Neuronal stem cell (in vitro differentiated cells): Measurements from ENCODE around the gene EIF4E1B.

Source experiments
- DNase-seq: peaks from one replicate; pipeline ENCODE4 v3.0.0-alpha.2; 2013; ENCODE audit warnings: low spot score
- H2AFZ ChIP-seq: one replicate; pipeline ENCODE4 v1.6.1; 2013; ENCODE audit warnings: mild to moderate bottlenecking, low read length, inconsistent platforms
- H2AK5ac ChIP-seq: 2 replicates; pipeline ENCODE4 v1.6.1; 2013; ENCODE audit warnings: low read depth, mild to moderate bottlenecking, inconsistent platforms, low read length, moderate library complexity, mixed read lengths
- H2BK120ac ChIP-seq: 2 replicates; pipeline ENCODE4 v1.6.1; 2013; ENCODE audit warnings: low read depth, mild to moderate bottlenecking, inconsistent platforms, low read length, moderate library complexity, mixed read lengths
- H2BK12ac ChIP-seq: one replicate; pipeline ENCODE4 v1.6.1; 2013; ENCODE audit warnings: low read length, inconsistent platforms
- H2BK15ac ChIP-seq: 2 replicates; pipeline ENCODE4 v1.6.1; 2013; ENCODE audit warnings: mild to moderate bottlenecking, low read length, inconsistent platforms, mixed read lengths
- H2BK5ac ChIP-seq: one replicate; pipeline ENCODE4 v1.6.1; 2013; ENCODE audit warnings: inconsistent platforms, mild to moderate bottlenecking, low read length, moderate library complexity
- H3K14ac ChIP-seq: one replicate; pipeline ENCODE4 v1.6.1; 2013; ENCODE audit warnings: low read length, inconsistent platforms
- H3K18ac ChIP-seq: 2 replicates; pipeline ENCODE4 v1.6.1; 2013; ENCODE audit warnings: low read length, inconsistent platforms
- H3K23ac ChIP-seq: 2 replicates; pipeline ENCODE4 v1.6.1; 2013; ENCODE audit warnings: low read depth, mild to moderate bottlenecking, mixed read lengths, low read length, inconsistent platforms; ENCODE audit not compliant: poor library complexity
- H3K27ac ChIP-seq: replicated peaks from 3 replicates; pipeline ENCODE4 v1.5.1; 2013; ENCODE audit warnings: low read length, inconsistent platforms
- H3K27me3 ChIP-seq, 3 experiments: 2 replicates each; pipeline ENCODE4 v1.6.1; 2013; ENCODE audit warnings: low read length in 3 of 3, mild to moderate bottlenecking in 2 of 3, inconsistent platforms in 1 of 3, low read depth in 1 of 3, mixed read lengths in 1 of 3, moderate library complexity in 1 of 3; ENCODE audit not compliant: control insufficient read depth in 3 of 3, insufficient read depth in 3 of 3
- H3K36me3 ChIP-seq, 2 donors: replicated peaks in 1 of 2; 2 replicates each; pipeline ENCODE4 v1.6.1; 2013; ENCODE audit warnings: low read length in 2 of 2; ENCODE audit not compliant: control insufficient read depth in 2 of 2, insufficient read depth in 2 of 2
- H3K4ac ChIP-seq: 2 replicates; pipeline ENCODE4 v1.6.1; 2013; ENCODE audit warnings: inconsistent platforms, mild to moderate bottlenecking, low read length, moderate library complexity
- H3K4me1 ChIP-seq, 2 donors: 1 replicate in 1 of 2; 2 replicates in 1 of 2; pipeline ENCODE4 v1.6.1; 2013; ENCODE audit warnings: low read length in 2 of 2, low read depth in 1 of 2; ENCODE audit not compliant: control insufficient read depth in 2 of 2, insufficient read depth in 1 of 2
- H3K4me2 ChIP-seq: one replicate; pipeline ENCODE4 v1.6.1; 2013; ENCODE audit warnings: mild to moderate bottlenecking, low read length, inconsistent platforms; ENCODE audit not compliant: insufficient read depth, poor library complexity, severe bottlenecking
- H3K4me3 ChIP-seq, 2 donors: 2 replicates each; pipeline ENCODE4 v1.5.1; 2013; ENCODE audit warnings: low read length in 2 of 2, mild to moderate bottlenecking in 2 of 2, inconsistent platforms in 1 of 2, moderate library complexity in 1 of 2
- H3K79me1 ChIP-seq: one replicate; pipeline ENCODE4 v1.6.1; 2013; ENCODE audit warnings: low read depth, mild to moderate bottlenecking, inconsistent platforms, low read length, moderate library complexity
- H3K9ac ChIP-seq: one replicate; pipeline ENCODE4 v1.6.1; 2013; ENCODE audit warnings: mild to moderate bottlenecking, low read depth, low read length, inconsistent platforms; ENCODE audit not compliant: poor library complexity
- H3K9me3 ChIP-seq, 2 donors: replicated peaks in 1 of 2; 2 replicates each; pipeline versions ENCODE3 to v1.6.1; 2013; ENCODE audit warnings: low read length in 2 of 2, mild to moderate bottlenecking in 2 of 2, inconsistent platforms in 1 of 2, low read depth in 1 of 2, mixed read lengths in 1 of 2, moderate library complexity in 1 of 2; ENCODE audit not compliant: control insufficient read depth in 2 of 2, insufficient read depth in 1 of 2
- H4K8ac ChIP-seq: one replicate; pipeline ENCODE4 v1.6.1; 2013; ENCODE audit warnings: low read depth, mild to moderate bottlenecking, inconsistent platforms, low read length, moderate library complexity
- H4K91ac ChIP-seq: one replicate; pipeline ENCODE4 v1.6.1; 2013; ENCODE audit warnings: low read length, low read depth, mild to moderate bottlenecking, inconsistent platforms; ENCODE audit not compliant: poor library complexity
- WGBS, 2 donors: extraction: QIAGEN DNeasy Blood & Tissue Kit; methylation state at CpG; one replicate each; pipeline ENCODE4 v1.1.7; 2013; ENCODE audit warnings: missing lambda C conversion rate in 2 of 2, mixed read lengths in 1 of 2; ENCODE audit not compliant: insufficient read length in 2 of 2, insufficient replicate concordance in 1 of 2; ENCODE audit errors: extremely low coverage in 2 of 2; 5-methylcytosine and 5-hydroxymethylcytosine counted together

The EIF4E1B gene

DNA sequence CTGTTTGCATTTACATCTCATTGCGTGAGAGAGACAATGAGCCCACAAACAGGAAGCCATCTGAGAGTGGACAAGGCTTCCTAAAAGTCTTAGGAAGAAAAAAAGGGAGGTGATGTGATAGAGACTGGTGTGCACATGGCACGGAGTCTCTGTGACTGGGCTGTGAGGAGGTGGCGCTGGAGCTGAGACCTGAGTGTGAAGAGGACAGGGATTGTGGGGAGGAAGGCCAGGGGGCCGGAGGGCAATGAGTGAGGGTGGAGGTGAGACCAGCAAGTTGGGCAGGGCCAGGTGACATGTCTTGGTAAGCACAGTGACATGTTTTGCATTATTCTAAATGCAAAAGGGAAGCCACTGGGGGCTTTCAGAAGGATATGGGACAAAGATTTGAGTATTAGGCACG, 61.9 kb downstream of the EIF4E1B start:
- H3K27ac ChIP-seq: no peak overlapping the region
- no peak overlapping the region for H3K4me2 ChIP-seq
- peak overlapping the region; percentile 19 for H3K23ac ChIP-seq
- no peak overlapping the region for H3K4ac ChIP-seq
- no peaks in the 10 kb centered on the region for H3K36me3 ChIP-seq
- peaks cover 0 to 23% of the 10 kb centered on the region in 2 donors for H3K4me1 ChIP-seq
- H2BK15ac ChIP-seq: peak overlapping the region; percentile 35
- H2BK12ac ChIP-seq: no peak overlapping the region
- H3K14ac ChIP-seq: no peak overlapping the region
- H3K79me1 ChIP-seq: no peaks in the 10 kb centered on the region
- no peak overlapping the region for H2AFZ ChIP-seq
- peaks cover 0 to 53% (median 0%) of the 10 kb centered on the region in 3 experiments for H3K27me3 ChIP-seq
- no peak overlapping the region for H2AK5ac ChIP-seq
- no peak overlapping the region for H4K8ac ChIP-seq
- H3K9me3 ChIP-seq: no peaks in the 10 kb centered on the region
- H3K18ac ChIP-seq: peak overlapping the region; percentile 32
- H2BK120ac ChIP-seq: no peak overlapping the region
- DNase-seq: no peak
- no CpG with 5 or more reads among the region's 5 CpGs for WGBS, 2 donors
- H3K9ac ChIP-seq: no peak overlapping the region
- no peak overlapping the region for H3K4me3 ChIP-seq
- H4K91ac ChIP-seq: no peak overlapping the region
- H2BK5ac ChIP-seq: no peak overlapping the region

DNA sequence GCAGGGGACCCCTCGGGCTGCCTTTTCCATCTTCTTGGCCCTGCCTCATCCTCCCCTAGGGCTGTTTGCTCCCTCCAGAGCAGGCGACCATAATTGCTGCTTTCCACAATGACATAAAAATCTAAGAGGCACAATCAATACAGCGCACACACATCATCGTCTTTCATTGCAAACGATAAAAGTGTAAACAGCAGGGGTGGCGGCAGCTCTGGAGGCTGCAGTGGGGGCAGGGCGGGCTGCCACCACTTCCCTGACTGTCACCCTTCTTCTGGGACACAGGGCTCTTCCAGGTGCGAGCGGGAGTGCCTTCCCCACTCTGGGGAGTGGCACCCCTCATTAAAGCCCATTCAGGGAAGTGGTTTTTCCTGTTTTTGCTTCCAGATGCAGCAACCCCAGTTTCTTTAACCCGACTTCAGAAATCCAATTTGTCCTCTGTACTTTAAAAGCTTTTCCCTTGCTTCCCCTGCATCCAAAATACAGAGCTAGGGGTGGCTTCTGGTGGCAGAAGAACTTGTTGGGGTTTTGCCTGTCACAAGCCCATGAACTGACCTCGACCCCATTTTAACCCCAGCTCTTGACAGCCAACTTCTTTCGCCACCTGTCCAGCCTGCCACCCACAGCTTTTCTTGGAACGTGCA, 62.5 kb downstream of the EIF4E1B start:
- no peak overlapping the region for H3K27ac ChIP-seq

DNA sequence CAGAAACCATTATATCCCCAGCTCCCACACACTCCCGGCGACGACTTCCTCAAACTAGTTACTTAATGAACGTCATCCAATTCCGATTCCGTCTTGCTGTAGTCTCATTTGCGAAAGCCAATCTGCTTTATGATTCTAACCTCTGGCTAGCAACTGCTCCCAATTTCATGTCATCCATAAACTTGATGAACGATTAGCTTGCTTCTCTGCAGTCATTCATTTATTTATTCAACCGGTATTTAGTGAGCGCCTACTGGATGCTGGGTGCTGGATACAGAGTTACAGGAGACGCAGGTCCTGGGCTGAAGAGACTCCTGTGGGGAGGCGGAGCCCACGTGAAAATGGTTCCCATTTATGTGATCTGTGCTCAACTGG, 63.0 kb downstream of the EIF4E1B start:
- Histone ChIP-seq H3K14ac (no peak overlapping the region), H3K9me3 (no peaks in the 10 kb centered on the region), H3K4ac (no peak overlapping the region), H2BK120ac (no peak overlapping the region), H3K79me1 (no peaks in the 10 kb centered on the region), H3K4me3 (no peak overlapping the region), H3K23ac (no peak overlapping the region), H3K4me1 (peaks cover 0 to 24% of the 10 kb centered on the region in 2 donors), H2BK5ac (no peak overlapping the region), H3K9ac (no peak overlapping the region), H3K27me3 (peaks cover 0 to 62% (median 0%) of the 10 kb centered on the region in 3 experiments), H3K27ac (no peak overlapping the region), H2AK5ac (no peak overlapping the region), H3K36me3 (no peaks in the 10 kb centered on the region), H2BK12ac (no peak overlapping the region), H2AFZ (no peak overlapping the region), H3K4me2 (no peak overlapping the region), H2BK15ac (no peak overlapping the region), H3K18ac (no peak overlapping the region), H4K8ac (no peak overlapping the region), H4K91ac (no peak overlapping the region)
- DNase-seq: no peak
- WGBS, 2 donors: no CpG with 5 or more reads among the region's 13 CpGs

More for the DNA sequence above, 62.5 kb downstream of the EIF4E1B start:
- no peak overlapping the region for H4K91ac ChIP-seq
- H3K23ac ChIP-seq: no peak overlapping the region
- H2AFZ ChIP-seq: no peak overlapping the region
- H3K14ac ChIP-seq: no peak overlapping the region
- H3K18ac ChIP-seq: peak overlapping the region; percentile 30
- WGBS, 2 donors: no CpG with 5 or more reads among the region's 13 CpGs
- H3K4me2 ChIP-seq: no peak overlapping the region
- H2BK12ac ChIP-seq: no peak overlapping the region
- no peak overlapping the region for H3K4ac ChIP-seq
- no peaks in the 10 kb centered on the region for H3K79me1 ChIP-seq
- no peak overlapping the region for H2BK5ac ChIP-seq
- H2BK120ac ChIP-seq: no peak overlapping the region
- H3K4me3 ChIP-seq: no peak overlapping the region
- no peak overlapping the region for H4K8ac ChIP-seq
- H2AK5ac ChIP-seq: no peak overlapping the region
- no peaks in the 10 kb centered on the region for H3K9me3 ChIP-seq
- H3K36me3 ChIP-seq: no peaks in the 10 kb centered on the region
- no peak overlapping the region for H3K9ac ChIP-seq
- peak overlapping the region; percentile 35 for H2BK15ac ChIP-seq
- peaks cover 0 to 24% of the 10 kb centered on the region in 2 donors for H3K4me1 ChIP-seq
- no peak for DNase-seq
- H3K27me3 ChIP-seq: peaks cover 0 to 57% (median 0%) of the 10 kb centered on the region in 3 experiments

DNA sequence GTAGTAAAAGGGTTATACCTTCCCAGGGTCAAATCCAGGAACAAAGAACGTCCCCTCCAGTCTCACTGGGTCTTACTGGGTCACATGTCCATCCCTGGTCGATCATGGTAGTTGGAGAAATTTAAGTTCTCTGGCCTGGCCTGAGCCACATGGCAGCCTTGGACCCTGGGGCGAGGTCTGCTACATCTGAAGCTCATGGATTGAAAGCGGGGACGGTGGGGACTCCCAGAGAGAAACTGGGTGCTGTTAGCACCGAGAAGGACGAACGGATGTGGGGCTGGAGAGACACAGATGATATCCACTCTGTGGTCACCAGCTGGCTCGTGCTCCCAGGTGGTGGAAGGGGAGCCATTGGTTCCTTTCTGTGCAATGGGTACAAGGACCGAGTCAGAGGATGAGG, 63.7 kb downstream of the EIF4E1B start:
- H3K4me1 ChIP-seq: peaks cover 0 to 24% of the 10 kb centered on the region in 2 donors
- no peak overlapping the region for H2AK5ac ChIP-seq
- no peak overlapping the region for H3K27ac ChIP-seq
- no peak overlapping the region for H3K14ac ChIP-seq
- no peak overlapping the region for H2BK5ac ChIP-seq
- H4K91ac ChIP-seq: no peak overlapping the region
- no peak overlapping the region for H3K23ac ChIP-seq
- peaks cover 0 to 69% (median 0%) of the 10 kb centered on the region in 3 experiments for H3K27me3 ChIP-seq
- no peak overlapping the region for H3K4ac ChIP-seq
- no peak overlapping the region for H4K8ac ChIP-seq
- no peak overlapping the region for H2BK12ac ChIP-seq
- H2BK15ac ChIP-seq: no peak overlapping the region
- no peak overlapping the region for H3K9ac ChIP-seq
- no peak overlapping the region for H3K4me3 ChIP-seq
- H3K79me1 ChIP-seq: no peaks in the 10 kb centered on the region
- no peak for DNase-seq
- H3K4me2 ChIP-seq: no peak overlapping the region
- H2BK120ac ChIP-seq: no peak overlapping the region
- H2AFZ ChIP-seq: no peak overlapping the region
- no peaks in the 10 kb centered on the region for H3K9me3 ChIP-seq
- H3K36me3 ChIP-seq: no peaks in the 10 kb centered on the region
- WGBS, 2 donors: no CpG with 5 or more reads among the region's 10 CpGs
- H3K18ac ChIP-seq: no peak overlapping the region
